Caki2 (cell line): ENCODE results near the gene ISCA2. TPM values are rescaled to one million over a fixed set of nuclear protein-coding genes. Genes with fewer than 3 reads are reported as not detected.
"Not testable (repeated sequence)": the region's sequence is repeated elsewhere in the genome, so short reads cannot be mapped to it uniquely, and the experiment has no call there.

Source experiments
- DNase-seq: peaks from one replicate; pipeline ENCODE4 v3.0.0-alpha.2; 2015; ENCODE audit warnings: low read depth
- in situ Hi-C: cut with HindIII; loops from 2 replicates; pipeline ENCODE4 v1.10.0; 2016; ENCODE audit warnings: low sequenced_read_pairs, low pct_unique_long_range_greater_than_20kb, mixed read lengths
- total RNA-seq: library from RNA; depleted of rRNA; stranded (reverse); fragments of >200 nt; shearing (Covaris generic); gene quantifications from 2 replicates; pipeline ENCODE4 v1.2.3, GENCODE V29; 2014; ENCODE audit warnings: low replicate concordance; rRNA removed

ISCA2 gene
- total RNA-seq, result 40.9 and 48.5 TPM in 2 replicates

- in situ Hi-C loops, result loop anchor here (25.0 kb wide), 1 partner anchor 131 kb away; no protein-coding TSS in a partner anchor
Observed at GRCh38 chr14:74493343-74494261, at the start of gene ISCA2. TSS of gene ISCA2 (plus strand) at chr14:74493765. CDS start at chr14:74493775, 10 bp downstream.

GRCh38 chr14:74444866-74445265 is 48.7 kb upstream of the ISCA2 start:
- in situ Hi-C loops, result no loop called here
- DNase-seq, result no peak

More at GRCh38 chr14:74493343-74494261, at the start of gene ISCA2:
- DNase-seq, result peak; percentile 98

DNA sequence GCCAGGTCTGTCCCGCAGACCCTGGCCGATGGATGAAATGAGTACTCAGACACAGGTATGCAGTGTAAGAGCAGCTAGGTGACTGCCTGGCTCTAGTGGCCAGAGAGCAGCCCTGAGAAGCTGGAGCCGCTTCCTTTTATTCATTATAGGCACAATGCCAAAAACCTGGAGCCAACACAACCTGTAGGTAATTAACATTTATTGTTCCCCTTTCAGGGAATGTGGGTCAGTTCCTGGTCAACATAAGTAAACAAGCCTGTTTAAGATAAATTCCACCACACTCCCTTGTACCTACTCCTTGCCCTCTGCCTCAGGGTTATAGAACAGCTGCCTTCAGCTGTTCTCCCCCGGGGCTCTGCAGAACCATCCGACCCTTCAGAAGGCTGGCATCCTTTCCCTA is 39.2 kb upstream of the ISCA2 start:
- in situ Hi-C loops, DNase-seq: not testable (repeated sequence)

DNA sequence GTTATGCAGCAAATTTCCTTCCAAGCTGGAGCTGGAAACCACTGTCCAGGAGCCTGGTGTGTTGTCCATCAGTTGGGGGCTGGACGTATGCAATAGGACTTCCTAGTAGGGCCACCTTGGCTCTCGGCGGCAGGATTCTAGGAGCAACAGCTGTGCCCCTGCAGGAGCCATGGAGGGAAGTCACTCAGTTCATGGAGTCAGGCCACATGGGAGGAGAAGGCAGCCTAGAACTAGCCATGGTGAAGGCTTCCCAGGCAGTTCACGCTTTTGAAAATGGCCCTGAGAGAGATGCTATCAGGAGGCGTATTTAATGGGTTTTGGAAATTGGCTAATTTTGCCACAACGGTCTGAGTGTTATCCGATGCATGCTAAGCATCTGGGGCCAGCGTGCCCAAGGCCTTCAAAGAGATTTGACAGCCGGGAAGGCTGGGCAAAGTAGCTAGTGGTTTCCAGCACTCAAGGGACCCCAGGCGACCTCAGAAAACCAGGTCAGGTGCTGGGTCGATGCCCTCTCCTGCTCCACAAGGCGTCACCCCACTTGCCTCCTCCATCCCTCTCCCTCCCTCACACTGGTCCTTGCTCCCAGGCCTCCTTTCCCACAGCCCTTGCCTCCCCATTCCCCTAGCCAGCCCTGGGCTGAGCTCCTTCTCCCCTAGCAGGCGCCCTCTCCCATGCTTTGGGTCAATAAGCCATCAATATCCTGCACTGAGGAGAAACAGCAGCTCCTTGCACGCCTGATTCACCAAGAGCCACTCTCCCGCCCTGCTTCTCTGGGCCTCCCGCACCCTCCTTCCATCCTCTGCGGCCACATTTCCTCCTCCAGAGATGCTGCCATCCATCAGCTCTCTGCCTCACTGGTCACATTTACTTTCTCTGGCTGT is 36.6 kb upstream of the ISCA2 start:
- no peak for DNase-seq
- in situ Hi-C loops, result no loop called here

DNA sequence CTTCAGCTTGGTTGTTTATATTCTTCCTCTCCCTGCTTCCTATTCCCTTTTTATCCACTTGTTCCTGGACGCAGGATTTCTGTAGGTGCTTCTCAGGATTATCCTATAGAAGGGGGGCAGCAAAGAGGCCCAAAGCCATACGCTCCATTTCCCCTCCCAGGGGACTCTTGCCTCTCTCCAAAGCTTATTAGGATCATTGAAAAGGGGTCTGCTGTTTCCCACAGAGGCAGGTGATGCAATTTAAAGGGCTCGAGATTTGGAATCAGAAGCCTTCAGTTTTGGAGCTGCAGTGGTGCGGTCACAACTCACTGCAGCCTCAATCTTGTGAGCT is 36.0 kb upstream of the ISCA2 start:
- DNase-seq, result no peak
- in situ Hi-C loops, result no loop called here

GRCh38 chr14:74459289-74459946 is 34.1 kb upstream of the ISCA2 start:
- in situ Hi-C loops, result no loop called here
- no peak for DNase-seq

GRCh38 chr14:74459976-74460375 is 33.6 kb upstream of the ISCA2 start:
- in situ Hi-C loops, result no loop called here

DNA sequence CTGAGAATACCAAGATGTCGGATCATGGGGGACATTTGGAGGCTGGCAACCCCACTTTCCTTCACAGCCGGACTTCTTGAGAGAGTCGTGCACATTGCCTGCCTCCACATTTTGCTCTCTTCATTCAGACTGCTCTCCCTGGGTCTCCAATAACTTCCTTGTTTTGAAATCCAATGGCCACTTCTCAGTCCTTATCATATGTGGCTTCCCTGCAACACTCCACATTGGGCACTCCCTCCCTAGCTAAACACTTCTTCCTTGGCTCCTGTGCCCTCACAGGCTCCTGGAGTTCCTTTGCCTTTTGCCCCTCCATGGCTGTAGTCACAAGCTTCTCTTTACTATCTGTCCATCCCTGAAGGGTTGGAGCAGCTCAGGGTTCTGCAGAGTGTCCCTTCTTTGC is 30.6 kb upstream of the ISCA2 start:
- in situ Hi-C loops, result no loop called here
- no peak for DNase-seq

More at GRCh38 chr14:74459976-74460375, 33.6 kb upstream of the ISCA2 start:
- DNase-seq, result no peak

DNA sequence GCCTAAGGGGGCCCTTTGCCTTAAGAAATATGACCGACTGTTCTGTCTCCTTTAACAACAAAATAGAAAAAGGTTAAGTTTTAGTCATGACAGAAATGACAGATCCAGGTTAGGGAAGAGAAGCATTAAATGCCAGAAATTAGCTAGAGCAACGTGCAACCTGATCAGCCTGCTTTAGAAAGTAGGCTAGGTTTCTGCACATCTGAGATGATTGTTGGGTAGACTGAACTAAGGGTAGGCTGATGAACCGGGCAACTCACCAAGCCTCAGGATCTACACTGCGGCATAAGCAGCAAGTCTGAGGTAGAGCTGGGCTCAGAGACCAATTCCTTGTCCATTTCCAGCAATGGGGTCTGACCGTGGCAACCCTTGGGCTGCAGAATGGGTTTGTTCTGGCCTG is 29.9 kb upstream of the ISCA2 start:
- DNase-seq, result no peak
- in situ Hi-C loops, result no loop called here

- in situ Hi-C loops, result no loop called here
- no peak for DNase-seq
Observed at GRCh38 chr14:74464785-74465184, 28.8 kb upstream of the ISCA2 start.

DNA sequence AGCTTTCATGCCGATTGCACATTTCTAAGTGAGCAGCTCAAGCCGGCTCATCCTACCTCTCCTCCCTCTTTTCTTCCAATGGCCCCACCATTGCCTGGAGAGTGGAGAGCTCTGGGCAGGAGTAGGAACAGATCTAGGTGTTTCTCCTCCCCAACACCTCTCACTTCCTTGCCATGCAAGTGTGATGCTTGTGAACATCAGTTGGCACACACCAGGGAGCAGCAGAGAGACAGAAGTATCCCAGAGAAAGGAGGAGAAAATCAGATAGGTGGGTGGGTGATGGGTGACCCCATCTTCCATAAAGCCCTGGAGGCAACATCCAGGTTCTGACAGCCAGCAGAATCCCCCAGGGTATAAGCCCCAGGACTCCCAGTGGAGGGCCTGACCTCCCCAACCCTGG is 28.2 kb upstream of the ISCA2 start:
- DNase-seq, result no peak
- in situ Hi-C loops, result no loop called here

DNA sequence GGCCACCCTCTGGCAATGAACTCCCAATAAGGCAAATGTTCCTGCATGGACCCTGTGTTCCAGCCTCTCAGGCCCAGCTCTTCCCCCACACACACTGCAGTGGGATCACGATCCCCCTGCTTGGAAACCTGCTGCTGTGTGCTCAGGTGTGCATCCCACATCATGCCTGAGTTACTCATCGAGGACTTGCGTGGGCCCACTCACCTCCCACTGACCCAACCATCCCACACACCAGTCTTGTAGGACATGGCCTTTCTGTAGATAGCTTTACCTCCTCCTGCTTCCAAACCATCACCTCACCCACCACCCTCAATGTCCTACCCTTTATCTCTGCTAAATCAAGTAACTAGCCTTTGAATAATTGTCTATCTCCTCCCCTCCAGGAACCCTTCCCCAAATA is 25.1 kb upstream of the ISCA2 start:
- DNase-seq, result no peak
- in situ Hi-C loops, result no loop called here

- no peak for DNase-seq
- in situ Hi-C loops, result no loop called here
Observed at GRCh38 chr14:74469548-74470518, 23.7 kb upstream of the ISCA2 start.

DNA sequence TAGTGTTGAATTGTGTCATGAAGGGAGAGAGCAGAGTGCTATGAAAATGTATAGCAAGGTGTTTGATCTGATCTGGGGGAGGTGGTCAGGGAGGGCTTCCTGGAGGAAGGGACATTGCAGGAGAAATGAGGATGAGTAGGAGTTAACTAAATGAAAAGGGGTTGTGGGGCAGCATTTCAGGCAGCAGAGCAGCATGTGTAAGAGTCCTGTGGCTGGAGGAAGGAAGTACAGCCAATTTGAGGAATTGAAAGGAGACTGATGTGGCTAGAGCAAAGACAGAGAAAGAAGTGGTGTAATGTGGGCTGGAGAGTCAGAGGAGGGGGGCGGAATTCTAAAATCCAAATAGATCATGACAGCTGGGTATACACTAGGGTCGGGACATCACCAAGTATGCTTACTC is 21.0 kb upstream of the ISCA2 start:
- no peak for DNase-seq
- in situ Hi-C loops, result no loop called here

- in situ Hi-C loops, result no loop called here
- no peak for DNase-seq
Observed at GRCh38 chr14:74474376-74474775, 19.2 kb upstream of the ISCA2 start.

- in situ Hi-C loops, result loop anchor here (25.0 kb wide), 1 partner anchor 113 kb away; no protein-coding TSS in a partner anchor
- peak; percentile 18 for DNase-seq
Observed at GRCh38 chr14:74475678-74476077, 17.9 kb upstream of the ISCA2 start.

DNA sequence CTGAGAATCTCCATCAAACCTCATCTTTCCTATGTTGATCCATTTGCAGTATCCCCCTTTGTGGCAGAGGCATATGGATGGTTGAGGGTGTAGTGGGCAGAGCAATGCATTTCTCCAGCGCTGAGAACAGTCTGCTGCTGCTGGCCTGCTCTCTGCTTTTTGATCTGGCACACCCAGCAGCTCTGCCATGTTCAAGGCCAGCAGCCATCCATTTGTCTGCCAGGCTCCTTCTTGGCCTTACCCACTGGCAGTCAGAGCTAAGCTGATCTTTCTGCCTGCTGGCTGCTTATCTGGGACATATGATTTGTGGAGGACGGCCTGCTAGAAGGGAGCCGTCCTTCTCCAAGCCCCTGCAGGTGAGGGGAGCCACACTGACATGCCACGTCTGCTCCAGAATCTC is 17.5 kb upstream of the ISCA2 start:
- in situ Hi-C loops, result loop anchor here (25.0 kb wide), 1 partner anchor 114 kb away; no protein-coding TSS in a partner anchor

More for the DNA sequence above, 17.5 kb upstream of the ISCA2 start:
- no peak for DNase-seq
